NCI-H82 (cell line): ENCODE measurements around the gene ELF1.
"Not testable (repeated sequence)": the region's sequence is repeated elsewhere in the genome, so short reads cannot be mapped to it uniquely, and the experiment has no call there.

ENCODE experiments used
- DNase-seq: peaks from one replicate; lab custom pipeline; 2025; lab: John Stamatoyannopoulos, UW

ELF1 gene

DNA sequence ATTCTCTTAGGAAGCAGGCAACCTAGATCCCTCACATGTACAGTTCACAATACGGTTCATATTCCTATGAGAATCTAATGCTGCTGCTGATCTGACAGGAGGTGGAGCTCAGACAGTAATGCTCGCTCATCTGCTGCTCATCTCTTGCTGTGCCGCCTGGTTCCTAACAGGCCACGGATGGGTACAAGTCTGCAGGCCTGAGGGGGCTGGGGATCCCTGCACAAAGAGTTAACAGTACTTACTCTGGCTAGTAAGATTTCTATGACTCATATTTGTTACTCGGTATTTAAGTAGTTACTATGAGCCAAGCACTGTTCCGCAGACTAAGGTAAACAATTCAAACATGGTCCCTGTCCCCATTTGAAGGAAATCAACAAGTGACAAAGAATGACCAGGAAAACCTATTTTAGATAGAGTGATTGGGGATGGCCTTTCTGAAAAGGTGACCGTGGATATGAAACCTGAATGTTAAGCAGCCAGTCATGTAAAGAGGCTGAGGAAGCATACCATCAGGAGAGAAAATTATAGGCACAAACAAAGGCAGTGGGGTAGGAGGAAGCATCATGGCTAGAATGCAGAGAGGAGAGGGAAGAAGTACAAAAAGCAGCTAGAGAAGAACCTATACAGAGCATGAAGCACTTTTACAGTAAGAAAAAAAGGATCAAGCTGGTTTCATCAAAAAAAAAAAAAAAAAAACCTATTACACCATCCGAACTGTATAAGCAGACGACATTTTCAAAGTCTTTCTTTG is 21.6 kb upstream of the ELF1 start:
- DNase-seq, result no peak

DNA sequence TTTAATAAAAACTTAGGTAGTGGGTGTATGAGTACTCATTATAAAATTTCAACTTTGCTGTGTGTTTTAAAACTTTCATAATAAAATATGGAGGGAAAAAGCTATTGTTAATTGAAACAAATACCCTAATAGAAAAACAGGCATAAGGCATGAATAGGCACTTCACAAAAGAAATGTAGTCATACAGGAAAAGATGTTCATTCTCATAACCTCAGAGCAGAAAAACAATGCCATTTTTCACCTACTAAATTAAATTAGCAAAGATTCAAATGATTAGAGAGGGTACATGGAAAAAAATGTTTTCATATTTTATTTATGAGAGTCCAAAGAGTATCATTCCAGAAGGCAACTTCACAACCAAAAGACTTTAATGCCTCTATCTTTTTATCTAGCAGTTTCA is 20.6 kb upstream of the ELF1 start:
- no peak for DNase-seq

DNA sequence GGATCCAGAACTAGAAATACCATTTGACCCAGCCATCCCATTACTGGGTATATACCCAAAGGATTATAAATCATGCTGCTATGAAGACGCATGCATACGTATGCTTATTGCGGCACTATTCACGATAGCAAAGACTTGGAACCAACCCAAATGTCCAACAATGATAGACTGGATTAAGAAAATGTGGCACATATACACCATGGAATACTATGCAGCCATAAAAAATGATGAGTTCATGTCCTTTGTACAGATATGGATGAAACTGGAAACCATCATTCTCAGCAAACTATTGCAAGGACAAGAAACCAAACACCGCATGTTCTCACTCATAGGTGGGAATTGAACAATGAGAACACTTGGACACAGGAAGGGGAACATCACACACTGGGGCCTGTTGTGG is 17.4 kb upstream of the ELF1 start:
- DNase-seq, result not testable (repeated sequence)

DNA sequence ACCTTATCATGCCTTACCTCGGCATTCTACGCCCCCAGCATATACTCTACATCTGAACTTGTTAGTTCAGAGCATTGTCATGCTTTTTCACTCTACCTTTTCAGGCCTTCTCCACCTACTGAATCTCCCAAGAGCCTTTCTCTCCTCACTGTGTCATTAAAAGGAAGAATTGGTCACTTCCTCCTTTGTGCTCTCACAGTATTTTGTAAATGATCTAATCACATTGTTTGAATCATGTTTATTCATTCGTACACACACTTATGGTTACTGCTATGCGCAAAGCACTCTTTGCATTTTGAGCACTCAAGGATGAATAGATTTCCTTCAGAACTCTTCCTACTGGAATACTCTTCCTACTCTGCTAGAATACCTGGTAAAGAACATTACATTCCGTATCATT is 15.8 kb upstream of the ELF1 start:
- DNase-seq, result no peak

DNA sequence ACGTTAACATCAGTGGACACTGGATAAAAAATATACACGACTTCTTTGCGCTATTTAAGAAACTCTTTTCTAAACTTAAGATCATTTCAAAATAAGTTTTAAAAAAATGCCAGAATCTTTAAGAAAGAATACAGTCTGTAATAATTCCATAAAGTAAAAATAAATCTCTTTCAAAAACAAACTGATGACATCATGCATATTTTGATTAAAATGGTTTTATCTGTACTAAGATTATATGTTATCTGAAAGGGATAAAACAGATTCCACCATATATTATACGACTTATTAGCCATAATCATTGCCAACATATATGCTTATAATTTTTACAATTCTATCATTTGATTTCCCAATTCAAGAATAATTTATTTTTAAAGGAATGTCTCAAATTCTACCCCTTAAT is 15.3 kb upstream of the ELF1 start:
- no peak for DNase-seq

DNA sequence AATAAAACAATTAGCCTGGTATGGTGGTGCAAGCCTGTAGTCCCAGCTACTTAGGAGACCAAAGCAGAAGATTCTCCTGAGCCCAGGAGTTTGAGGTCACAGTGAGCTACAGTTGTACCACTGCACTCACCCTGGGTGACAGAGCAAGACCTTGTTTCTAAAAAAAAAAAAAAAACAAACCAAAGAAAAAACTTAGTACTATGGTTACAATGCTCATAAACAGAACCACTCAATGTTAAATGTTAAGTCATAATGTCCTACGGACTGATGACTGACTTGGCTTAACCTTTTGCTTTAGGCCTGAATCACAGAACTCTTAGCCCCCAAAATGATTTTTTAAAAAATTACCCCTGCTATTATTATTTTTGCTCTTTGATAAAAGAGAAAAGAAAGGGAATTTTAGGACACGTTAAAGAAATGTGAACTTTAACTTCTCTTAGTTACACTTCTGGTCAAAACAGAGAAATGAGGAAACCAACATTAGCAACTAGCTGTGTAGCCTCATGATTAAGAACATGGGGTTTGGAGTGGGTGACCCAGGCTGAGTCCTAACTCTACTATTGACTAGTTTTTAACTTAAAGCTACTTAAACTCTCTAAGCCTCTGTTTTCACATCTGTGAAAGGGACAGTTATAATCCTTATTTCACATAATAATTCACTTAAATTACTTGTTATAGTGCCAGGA is 13.7 kb upstream of the ELF1 start:
- DNase-seq, result no peak

DNA sequence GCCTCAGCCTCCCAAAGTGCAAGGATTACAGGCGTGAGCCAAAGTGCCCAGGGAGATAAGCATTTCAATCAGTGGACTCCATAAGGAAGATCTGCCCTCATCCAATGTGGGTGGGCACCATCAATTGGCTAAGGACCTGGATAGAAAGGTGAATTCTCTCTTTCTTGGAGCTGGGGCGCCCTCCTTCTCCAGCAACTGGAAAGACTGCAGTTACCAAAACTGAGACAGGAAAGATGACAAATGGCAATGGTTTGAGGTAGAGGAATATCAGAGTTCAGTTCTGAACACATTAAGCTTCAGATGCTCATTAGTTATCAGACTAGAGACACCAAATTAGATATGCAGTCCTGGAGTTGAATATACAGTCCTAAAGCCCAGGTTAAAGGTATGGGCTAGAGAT is 10.5 kb upstream of the ELF1 start:
- peak; percentile 37 for DNase-seq

DNA sequence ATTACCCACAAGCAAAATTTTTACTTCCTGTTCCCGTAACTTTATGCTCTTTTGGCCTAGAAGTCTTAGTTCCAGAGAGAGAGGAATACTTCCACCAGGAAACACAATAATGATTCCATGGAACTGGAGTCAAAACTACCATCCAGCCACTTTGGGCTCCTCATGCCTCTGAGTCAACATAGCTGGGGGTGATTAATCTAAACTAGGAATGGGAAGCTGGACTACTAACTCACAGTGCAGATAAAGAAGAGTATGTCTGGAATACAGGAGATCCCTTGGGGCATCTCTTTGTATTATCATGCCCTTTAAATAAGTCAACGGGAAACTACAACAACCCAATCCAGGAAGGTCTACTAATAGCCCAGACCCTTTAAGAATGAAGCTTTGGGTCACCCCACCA is 8.9 kb upstream of the ELF1 start:
- no peak for DNase-seq

DNA sequence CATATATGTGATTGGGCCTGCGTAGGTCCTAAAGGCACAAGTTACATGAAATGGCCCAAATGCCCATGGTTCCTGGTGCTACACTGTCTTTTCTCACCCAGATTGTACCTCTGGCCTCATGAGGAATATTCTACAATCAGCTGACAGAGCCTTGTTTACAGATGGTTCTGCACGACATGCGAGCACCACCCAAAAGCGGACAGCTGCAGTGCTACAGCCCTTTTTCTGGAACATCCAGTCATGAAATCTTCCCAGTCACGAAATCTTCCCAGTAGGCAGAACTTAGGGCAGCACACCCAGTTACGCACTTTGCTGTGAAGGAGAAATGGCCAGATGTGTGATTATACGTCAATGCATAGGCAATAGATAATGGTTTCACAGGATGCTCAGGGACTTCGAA is 7.7 kb upstream of the ELF1 start:
- no peak for DNase-seq

DNA sequence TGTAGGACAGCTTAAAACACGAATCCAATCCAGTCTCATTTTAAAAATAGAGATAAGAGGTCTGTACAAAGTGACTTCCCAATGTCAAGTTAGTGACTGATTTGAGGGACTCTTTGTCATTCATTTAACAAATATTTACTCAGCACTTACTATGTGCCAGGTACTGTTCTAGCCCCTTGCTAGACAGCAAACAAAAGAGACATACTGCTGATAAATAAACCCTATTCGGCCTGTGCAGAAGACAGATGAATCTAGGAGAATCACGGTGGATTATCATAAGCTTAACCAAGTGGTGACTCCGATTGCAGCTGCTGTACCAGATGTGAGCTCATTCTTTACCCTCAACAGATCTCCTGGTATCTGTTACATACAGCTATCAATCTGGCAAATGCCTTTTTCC is 6.4 kb upstream of the ELF1 start:
- DNase-seq, result peak; percentile 82

DNA sequence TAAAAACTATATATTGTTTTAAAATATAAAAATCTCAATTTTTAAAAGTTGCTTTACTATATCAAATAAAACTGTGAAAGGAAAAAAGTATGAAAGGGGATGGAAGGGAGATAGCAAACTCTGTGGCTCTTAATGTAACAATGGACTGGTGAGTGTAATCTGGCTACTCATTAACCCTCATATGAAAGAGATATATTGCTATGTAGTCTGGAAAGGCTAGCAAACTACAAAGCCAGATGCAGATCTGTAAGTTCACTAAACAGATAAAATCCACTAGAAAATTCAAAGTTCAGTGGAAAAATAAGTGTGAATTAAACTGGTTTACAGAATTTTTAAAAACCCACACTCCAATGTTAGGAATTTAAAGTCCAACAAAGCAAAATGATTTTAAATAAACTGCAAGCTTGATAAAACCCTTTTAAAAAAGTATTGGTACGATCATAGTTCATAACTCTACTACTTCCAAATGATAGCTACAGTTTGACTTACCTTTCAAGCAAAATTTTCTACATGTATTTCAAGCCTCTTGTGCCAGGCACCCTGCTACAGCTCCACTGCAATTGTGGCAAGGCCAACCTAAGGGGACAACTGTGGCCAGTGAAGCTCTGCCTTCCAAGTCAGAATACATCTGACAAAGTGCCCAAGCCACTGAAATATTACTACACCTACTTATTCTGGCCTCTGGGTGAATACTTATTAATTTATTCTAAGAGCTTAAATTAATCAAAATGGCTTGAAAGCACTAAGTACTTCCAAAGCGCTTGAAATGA is 647 bp upstream of the ELF1 start:
- DNase-seq, result peak; percentile 80

DNA sequence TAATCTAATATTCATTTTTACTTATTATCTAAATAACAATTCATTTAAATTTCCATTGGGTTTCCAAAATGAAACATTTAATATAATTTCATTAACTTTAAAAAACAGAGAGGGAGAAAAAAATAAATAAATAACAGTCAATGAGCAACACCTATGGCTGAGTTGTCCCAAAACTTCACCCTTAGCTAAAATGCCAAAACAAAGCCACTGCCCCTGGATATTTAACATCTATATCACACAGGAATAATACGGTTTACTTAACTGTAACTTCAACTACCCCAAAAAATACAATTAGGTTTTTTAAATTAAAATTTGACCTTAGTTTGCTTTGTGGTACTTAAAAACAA is 541 bp downstream of the ELF1 start:
- no peak for DNase-seq

DNA sequence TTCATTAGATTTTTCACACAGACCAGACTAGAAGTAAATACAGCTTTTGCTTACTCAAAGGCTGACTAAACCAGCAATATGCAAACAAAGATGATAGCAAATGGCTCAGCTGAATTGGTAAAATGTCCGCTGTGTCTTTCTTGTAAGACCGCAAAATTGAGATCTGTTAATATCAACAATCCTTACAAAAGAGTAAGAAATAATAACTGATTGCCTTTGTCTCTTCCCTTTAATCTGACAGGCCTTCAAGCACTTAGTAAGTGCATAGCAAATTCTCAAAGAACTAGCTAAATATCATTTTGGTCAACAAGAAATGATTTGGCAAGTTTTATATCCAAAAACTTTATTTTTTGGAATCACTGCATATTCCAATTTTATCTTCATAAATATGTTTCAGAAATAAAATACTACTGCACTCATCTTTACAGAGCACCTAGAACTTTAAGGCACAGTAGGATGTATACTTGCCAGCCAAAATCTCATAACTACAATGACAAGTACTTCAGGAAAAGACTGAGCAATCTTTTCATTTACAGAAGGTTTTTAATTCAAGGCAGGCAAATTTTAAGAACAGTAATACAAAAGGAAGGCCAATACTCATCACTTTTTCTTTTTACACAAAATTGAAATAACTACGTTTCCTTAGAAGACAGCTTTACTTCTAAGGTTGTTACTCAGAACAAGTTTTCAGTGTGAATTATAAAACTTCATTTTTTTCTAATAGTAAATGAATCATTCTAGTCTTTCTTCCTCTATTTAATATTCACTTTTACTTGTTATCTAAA is 1.1 kb downstream of the ELF1 start:
- no peak for DNase-seq

DNA sequence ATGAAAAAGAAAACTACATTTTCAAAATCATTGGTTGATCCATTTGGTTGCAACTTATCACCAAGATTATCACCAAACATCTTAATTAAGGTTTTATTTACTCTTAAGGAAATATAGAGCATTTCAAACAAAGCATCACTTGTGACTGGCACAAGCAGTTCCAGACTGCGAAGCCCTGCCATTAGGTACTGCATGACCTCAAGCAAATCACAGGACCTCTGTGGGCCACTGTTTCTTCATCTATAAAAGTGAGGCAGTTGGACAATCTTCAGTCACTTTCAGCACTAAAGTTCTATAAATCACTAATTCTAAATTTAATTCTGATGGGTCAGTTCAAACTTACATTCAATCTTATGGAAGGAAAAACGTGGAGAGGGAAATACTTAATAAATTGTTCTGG is 2.0 kb downstream of the ELF1 start:
- DNase-seq, result peak; percentile 6

DNA sequence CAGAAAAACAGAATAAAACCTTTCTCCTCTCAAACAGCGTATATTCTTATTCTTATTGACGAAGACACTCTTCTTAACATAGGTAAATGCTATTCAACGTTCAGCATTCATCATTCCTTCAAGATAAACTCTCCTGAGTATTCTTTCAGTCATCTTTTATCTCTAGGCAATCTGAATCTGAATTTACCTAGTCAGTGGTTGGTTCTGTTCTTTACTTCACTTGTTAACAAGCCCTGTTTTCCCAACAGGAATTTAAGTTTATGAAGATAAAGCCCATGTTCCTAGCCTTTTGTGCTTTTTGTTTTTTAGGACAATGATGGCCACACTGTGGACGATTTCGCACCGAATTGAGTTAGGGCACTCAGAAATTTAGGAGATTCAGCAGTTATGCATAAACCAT is 3.2 kb downstream of the ELF1 start:
- DNase-seq, result no peak

DNA sequence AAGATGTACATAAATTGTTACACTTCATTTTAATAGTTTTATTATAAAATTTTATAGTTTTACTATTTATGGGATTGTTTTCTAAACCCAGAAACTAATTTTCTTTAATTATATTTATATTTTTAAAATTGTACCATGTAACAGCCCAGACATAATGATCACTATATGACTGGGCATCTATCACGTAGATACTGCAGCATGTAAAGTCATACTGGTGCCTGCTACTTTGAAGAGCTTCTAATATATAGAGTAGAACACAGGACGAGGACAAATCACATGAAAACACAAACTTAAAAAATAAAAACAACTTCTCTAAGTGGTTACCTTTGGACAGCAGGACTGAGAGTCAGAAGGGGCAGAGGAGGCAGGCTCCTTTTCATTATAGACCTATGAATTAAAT is 5.3 kb downstream of the ELF1 start:
- DNase-seq, result no peak

DNA sequence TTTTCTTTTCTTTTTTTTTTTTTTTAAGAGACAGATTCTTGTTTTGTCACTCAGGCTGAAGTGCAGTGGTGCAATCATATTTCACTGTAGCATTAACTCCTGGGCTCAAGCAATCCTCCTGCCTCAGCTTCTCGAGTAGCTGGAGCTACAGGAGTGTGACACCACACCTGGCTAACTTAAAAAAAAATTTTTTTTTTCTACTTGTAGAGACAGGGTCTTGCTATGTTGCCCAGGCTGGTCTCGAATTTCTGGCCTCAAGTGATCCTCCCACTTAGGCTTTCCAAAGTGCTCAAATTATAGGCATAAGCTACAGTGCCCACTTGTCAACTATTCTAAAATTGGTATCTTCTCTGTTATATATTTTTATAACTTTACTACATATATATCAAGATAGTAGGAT is 6.6 kb downstream of the ELF1 start:
- no peak for DNase-seq

DNA sequence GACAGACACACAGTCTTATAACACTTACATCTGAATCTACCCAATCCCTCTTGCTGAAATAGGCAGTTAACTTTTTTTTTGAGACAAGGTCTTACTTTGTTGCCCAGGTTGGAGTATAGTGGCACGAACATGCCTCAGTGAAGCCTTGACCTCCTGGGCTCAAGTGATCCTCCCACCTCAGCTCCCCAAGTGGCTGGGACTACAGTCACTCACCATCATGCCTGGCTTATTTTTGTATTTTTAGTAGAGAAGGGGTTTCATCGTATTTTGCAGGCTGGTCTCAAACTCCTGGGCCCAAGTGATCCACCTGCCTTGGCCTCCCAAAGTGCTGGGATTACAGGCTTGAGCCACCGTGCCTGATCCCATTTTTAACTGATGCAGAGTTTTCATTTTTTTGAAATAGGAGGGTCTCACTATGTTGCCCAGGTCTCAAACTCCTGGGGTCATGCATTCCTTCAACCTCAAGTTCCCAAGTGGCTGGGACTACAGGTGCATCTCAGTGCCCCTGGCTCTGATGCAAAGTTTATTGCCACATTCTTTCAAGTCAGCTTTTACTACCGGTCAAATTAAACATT is 7.6 kb downstream of the ELF1 start:
- DNase-seq, result no peak

DNA sequence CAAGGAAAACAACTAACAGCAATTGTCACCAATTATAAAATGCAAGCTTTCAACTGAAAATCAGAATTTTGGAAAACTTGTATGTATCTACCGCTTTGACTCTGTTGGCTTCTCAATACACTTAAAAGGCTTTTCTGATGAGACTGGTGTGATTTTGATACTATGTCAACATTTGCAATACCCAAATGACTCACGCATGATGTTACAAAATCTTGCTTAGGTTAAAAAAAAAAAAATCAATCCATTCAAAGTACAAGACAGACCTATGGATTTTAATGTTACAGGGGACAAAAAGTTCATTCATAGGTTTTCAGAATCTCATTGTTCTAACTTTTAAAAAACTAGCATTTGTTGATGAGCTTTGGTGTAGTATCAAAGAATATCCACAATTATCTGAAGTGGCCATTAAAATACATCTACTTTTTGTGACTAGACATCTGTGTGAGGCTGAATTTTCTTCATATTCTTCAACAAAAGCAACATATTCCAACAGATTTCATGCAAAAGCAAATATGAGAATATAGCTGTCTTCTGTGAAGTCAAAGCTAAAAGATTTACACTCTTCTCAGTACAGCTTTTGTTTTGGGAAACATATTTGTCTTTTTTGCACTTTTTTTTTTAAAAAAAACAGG is 10.7 kb downstream of the ELF1 start:
- DNase-seq, result no peak

DNA sequence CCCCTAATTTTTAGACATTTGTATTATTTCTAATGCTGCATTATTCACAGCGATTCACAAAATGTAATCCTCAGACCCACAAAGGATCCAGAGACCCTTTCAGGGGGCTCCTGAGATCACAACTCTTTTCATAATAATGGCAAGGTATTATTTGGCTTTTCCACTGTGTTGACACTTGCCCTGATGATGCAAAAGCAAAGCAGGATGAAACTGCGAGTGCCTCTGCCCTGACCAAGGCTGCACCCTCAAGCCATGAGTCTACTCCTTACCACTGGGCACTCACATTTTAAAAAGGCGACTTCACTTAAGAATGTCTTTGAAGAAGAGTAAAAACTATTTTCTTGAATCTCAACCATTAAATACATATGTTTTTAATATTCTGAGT is 11.4 kb downstream of the ELF1 start:
- no peak for DNase-seq

DNA sequence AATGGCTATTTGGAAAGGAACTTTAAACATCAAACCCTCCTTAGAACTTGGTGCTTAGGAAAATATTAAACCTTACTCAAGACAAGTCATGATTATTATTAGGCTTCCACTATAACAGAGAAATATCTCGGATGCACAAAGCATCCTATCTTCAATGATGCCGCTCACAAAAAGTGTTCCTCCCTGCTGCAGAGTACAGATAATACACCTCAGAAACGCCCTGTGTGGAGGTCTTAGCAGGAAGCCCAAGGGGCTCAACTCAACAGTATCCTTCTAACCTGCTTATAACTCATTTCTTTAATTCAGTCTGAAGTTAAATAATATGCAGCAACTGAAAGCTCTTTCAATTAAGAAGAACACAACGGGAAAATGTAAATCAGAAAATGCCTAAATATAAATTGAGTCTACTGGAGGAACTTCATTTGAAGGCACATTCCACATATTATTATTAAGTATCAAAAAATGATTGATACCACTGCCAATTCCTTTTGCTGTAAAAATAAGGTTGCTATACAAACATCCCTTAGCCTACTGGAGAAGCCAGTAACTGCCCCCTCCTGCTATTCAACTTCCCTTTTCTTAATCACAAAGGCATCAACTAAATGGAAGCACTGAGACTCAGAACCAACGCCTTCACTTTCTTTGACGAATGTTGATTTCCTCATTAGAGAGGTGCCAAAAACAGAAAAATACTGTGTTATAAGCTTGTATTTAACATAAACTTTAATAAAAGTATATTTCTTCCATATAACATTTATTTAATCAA is 12.0 kb downstream of the ELF1 start:
- no peak for DNase-seq
